Measurements from ENCODE around the gene KRTAP9-9.
"Not testable (repeated sequence)": the region's sequence is repeated elsewhere in the genome, so short reads cannot be mapped to it uniquely, and the experiment has no call there.

The KRTAP9-9 gene

DNA sequence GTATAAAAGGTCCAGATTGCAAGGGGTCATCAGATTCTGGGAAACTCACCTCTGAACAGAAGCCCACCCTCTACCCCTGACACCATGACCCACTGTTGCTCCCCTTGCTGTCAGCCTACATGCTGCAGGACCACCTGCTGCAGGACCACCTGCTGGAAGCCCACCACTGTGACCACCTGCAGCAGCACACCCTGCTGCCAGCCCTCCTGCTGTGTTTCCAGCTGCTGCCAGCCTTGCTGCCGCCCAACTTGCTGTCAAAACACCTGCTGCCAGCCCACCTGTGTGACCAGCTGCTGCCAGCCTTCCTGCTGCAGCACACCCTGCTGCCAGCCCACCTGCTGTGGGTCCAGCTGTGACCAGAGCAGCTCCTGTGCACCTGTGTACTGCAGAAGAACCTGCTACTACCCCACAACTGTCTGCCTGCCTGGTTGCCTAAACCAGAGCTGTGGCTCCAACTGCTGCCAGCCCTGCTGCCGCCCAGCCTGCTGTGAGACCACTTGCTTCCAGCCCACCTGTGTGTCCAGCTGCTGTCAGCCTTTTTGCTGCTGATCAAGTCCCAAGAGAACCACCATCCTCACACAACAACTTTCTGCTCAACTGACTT is 5.4 kb upstream of the KRTAP9-9 start, which contains the start of gene KRTAP9-4:
TSS of gene KRTAP9-4 (plus strand) at position 51 of the 604 bp plus-strand sequence. CDS start at position 85, 34 bp downstream.
- H3K4me2 ChIP-seq (ENCODE audit: low read depth, low read length, poor library complexity, severe bottlenecking); H3K9me2 ChIP-seq (replicated peaks; ENCODE audit: insufficient read depth, low read length): not testable (repeated sequence)

DNA sequence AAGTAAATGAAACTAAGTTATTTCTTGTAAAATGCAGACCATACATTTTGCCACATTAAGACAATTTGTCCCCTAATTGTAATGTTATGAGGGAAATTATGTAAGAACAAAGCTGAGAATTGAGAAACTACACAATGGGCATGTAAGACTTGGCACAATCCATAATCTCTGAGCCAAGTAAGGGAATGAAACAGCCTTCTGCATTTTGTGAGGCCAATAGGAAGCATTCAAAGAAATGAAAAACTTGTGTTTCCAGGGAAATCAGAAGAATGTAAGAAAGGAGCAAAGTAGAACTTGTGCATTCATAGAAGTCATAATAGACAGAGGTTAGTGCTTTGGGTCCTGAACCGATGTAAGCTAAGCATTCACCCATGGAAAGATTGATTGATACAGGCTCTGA is 3.9 kb upstream of the KRTAP9-9 start:
- Histone ChIP-seq H2AFZ (ENCODE audit: low read depth, low read length, severe bottlenecking) (no peak overlapping the region), H3K9ac (ENCODE audit: low read length) (no peak overlapping the region), H3K36me3 (ENCODE audit: low read length) (no peaks in the 10 kb centered on the region), H3K4me3 (ENCODE audit: insufficient read depth, low read length, poor library complexity, severe bottlenecking) (no peak overlapping the region), H3K4me2 (ENCODE audit: low read depth, low read length, poor library complexity, severe bottlenecking) (no peak overlapping the region), H3K9me2 (replicated peaks; ENCODE audit: insufficient read depth, low read length) (no peaks in the 10 kb centered on the region), H3F3A (ENCODE audit: insufficient read depth) (no peaks in the 10 kb centered on the region), H3K27ac (ENCODE audit: low read depth, low read length) (no peak overlapping the region), H4K20me1 (ENCODE audit: low read depth, low read length) (no peaks in the 10 kb centered on the region), H3K27me3 (ENCODE audit: low read length) (no peaks in the 10 kb centered on the region), H3K79me2 (ENCODE audit: insufficient read depth, low read length) (no peaks in the 10 kb centered on the region), H3K9me3 (ENCODE audit: insufficient read depth, low read length) (no peaks in the 10 kb centered on the region)
- TF ChIP-seq EZH2phosphoT487 (conservative IDR thresholded peaks at IDR 0.05; ENCODE audit: low read length): no peak
- TF ChIP-seq, protein P1, sequence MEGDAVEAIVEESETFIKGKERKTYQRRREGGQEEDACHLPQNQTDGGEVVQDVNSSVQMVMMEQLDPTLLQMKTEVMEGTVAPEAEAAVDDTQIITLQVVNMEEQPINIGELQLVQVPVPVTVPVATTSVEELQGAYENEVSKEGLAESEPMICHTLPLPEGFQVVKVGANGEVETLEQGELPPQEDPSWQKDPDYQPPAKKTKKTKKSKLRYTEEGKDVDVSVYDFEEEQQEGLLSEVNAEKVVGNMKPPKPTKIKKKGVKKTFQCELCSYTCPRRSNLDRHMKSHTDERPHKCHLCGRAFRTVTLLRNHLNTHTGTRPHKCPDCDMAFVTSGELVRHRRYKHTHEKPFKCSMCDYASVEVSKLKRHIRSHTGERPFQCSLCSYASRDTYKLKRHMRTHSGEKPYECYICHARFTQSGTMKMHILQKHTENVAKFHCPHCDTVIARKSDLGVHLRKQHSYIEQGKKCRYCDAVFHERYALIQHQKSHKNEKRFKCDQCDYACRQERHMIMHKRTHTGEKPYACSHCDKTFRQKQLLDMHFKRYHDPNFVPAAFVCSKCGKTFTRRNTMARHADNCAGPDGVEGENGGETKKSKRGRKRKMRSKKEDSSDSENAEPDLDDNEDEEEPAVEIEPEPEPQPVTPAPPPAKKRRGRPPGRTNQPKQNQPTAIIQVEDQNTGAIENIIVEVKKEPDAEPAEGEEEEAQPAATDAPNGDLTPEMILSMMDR (IDR thresholded peaks at IDR 0.05; ENCODE audit: insufficient read depth, low read length, poor library complexity, severe bottlenecking): no peak

More for the DNA sequence above, 5.4 kb upstream of the KRTAP9-9 start, which contains the start of gene KRTAP9-4:
- H4K20me1 ChIP-seq (ENCODE audit: low read depth, low read length); H3F3A ChIP-seq (ENCODE audit: insufficient read depth); H3K9me3 ChIP-seq (ENCODE audit: insufficient read depth, low read length); H3K79me2 ChIP-seq (ENCODE audit: insufficient read depth, low read length); H3K27ac ChIP-seq (ENCODE audit: low read depth, low read length); H3K27me3 ChIP-seq (ENCODE audit: low read length); H3K36me3 ChIP-seq (ENCODE audit: low read length); H2AFZ ChIP-seq (ENCODE audit: low read depth, low read length, severe bottlenecking); H3K9ac ChIP-seq (ENCODE audit: low read length); H3K4me3 ChIP-seq (ENCODE audit: insufficient read depth, low read length, poor library complexity, severe bottlenecking): not testable (repeated sequence)

DNA sequence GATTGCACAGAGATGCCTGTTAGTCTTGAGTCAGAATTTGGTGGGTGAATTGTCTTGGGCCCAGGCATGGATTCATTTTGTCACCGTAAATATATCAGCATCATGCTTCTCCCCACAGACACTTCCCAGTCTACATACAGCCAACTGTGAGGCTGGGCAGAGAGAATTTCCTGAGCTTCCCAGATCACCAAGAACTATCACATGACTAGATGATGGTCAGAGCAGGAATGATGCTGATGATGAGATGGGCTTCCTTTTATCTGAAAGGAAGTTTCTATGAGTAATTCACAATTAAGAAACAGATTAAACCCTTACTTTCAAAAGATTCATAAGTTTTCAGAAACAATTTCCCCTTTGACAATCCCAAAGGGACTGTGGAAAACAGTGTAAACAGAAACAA is 323 bp upstream of the KRTAP9-9 start:
- Histone ChIP-seq H4K20me1 (ENCODE audit: low read depth, low read length) (no peaks in the 10 kb centered on the region), H3F3A (ENCODE audit: insufficient read depth) (no peaks in the 10 kb centered on the region), H3K79me2 (ENCODE audit: insufficient read depth, low read length) (no peaks in the 10 kb centered on the region), H3K27me3 (ENCODE audit: low read length) (no peaks in the 10 kb centered on the region), H3K9me3 (ENCODE audit: insufficient read depth, low read length) (no peaks in the 10 kb centered on the region), H3K36me3 (ENCODE audit: low read length) (no peaks in the 10 kb centered on the region), H3K9ac (ENCODE audit: low read length) (no peak overlapping the region), H3K4me3 (ENCODE audit: insufficient read depth, low read length, poor library complexity, severe bottlenecking) (no peak overlapping the region), H3K27ac (ENCODE audit: low read depth, low read length) (no peak overlapping the region), H3K4me2 (ENCODE audit: low read depth, low read length, poor library complexity, severe bottlenecking) (no peak overlapping the region), H3K9me2 (replicated peaks; ENCODE audit: insufficient read depth, low read length) (no peaks in the 10 kb centered on the region), H2AFZ (ENCODE audit: low read depth, low read length, severe bottlenecking) (no peak overlapping the region)
- no peak for TF ChIP-seq EZH2phosphoT487 (conservative IDR thresholded peaks at IDR 0.05; ENCODE audit: low read length)
- TF ChIP-seq, protein P1 (IDR thresholded peaks at IDR 0.05; ENCODE audit: insufficient read depth, low read length, poor library complexity, severe bottlenecking): no peak

DNA sequence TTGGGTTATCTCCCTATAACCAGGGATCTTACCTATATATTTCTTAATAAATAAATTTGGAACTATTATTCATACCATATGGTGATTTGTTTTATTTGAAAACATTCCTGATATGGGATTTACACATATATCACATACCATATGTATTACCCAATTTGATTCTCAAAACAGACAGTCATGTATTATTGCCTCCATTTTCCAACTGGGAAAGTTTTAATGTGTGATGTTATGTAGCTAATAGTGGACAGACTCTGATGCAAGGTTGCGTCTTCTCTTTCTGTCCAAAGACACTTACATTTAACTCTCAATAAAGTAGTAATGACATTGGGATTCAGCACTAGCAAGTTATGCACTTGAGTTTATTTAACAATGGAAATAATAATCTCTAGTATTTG is 1.1 kb downstream of the KRTAP9-9 start:
- TF ChIP-seq EZH2phosphoT487 (conservative IDR thresholded peaks at IDR 0.05; ENCODE audit: low read length): no peak
- TF ChIP-seq, protein P1 (IDR thresholded peaks at IDR 0.05; ENCODE audit: insufficient read depth, low read length, poor library complexity, severe bottlenecking): no peak
- Histone ChIP-seq H3K9me2 (replicated peaks; ENCODE audit: insufficient read depth, low read length) (no peaks in the 10 kb centered on the region), H3K27ac (ENCODE audit: low read depth, low read length) (no peak overlapping the region)

More for the DNA sequence above, 1.1 kb downstream of the KRTAP9-9 start:
- Histone ChIP-seq H3K79me2 (ENCODE audit: insufficient read depth, low read length) (no peaks in the 10 kb centered on the region), H3K9me3 (ENCODE audit: insufficient read depth, low read length) (no peaks in the 10 kb centered on the region), H3K9ac (ENCODE audit: low read length) (no peak overlapping the region), H3K4me2 (ENCODE audit: low read depth, low read length, poor library complexity, severe bottlenecking) (no peak overlapping the region), H3F3A (ENCODE audit: insufficient read depth) (no peaks in the 10 kb centered on the region), H4K20me1 (ENCODE audit: low read depth, low read length) (no peaks in the 10 kb centered on the region), H3K36me3 (ENCODE audit: low read length) (no peaks in the 10 kb centered on the region), H3K27me3 (ENCODE audit: low read length) (no peaks in the 10 kb centered on the region), H3K4me3 (ENCODE audit: insufficient read depth, low read length, poor library complexity, severe bottlenecking) (no peak overlapping the region), H2AFZ (ENCODE audit: low read depth, low read length, severe bottlenecking) (no peak overlapping the region)

All from SU-DHL-6 (cell line).